OCI-LY3 (cell line): ENCODE results near the gene PLCH2.

ENCODE experiments used
- EZH2phosphoT487 ChIP-seq: fragments of 200-600 bp; shearing (Covaris generic); IDR thresholded peaks from 2 replicates; pipeline ENCODE4 v1.6.1; 2018; ENCODE audit warnings: antibody characterized with exemption, mixed run types, low read depth
- TF ChIP-seq, protein P1 (sequence below): fragments of 200-600, 300-600 bp; sonication (generic); IDR thresholded peaks from 2 replicates; pipeline ENCODE4 v1.5.1; 2014; ENCODE audit warnings: antibody characterized with exemption, low read length, low read depth

DNA sequence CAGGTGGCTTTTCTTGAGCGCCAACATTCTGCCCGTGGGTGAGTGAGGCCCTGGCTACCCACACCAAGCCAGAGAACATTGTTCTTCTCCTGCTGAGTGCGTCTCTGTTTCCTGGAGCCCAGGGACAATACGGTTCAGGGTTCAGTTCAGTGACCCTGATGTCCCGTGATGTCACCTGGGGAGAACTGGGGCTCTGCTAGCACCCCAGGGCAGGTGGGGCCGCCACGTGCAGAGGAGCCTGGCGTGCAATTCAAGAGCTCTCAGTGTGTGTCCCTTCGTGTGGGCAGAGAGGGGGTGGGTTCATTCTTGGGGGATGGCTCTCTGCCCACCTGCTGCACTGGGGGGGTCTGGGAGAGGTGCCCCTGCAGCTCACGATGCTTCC, 45.5 kb upstream of the PLCH2 start:
- TF ChIP-seq, protein P1, sequence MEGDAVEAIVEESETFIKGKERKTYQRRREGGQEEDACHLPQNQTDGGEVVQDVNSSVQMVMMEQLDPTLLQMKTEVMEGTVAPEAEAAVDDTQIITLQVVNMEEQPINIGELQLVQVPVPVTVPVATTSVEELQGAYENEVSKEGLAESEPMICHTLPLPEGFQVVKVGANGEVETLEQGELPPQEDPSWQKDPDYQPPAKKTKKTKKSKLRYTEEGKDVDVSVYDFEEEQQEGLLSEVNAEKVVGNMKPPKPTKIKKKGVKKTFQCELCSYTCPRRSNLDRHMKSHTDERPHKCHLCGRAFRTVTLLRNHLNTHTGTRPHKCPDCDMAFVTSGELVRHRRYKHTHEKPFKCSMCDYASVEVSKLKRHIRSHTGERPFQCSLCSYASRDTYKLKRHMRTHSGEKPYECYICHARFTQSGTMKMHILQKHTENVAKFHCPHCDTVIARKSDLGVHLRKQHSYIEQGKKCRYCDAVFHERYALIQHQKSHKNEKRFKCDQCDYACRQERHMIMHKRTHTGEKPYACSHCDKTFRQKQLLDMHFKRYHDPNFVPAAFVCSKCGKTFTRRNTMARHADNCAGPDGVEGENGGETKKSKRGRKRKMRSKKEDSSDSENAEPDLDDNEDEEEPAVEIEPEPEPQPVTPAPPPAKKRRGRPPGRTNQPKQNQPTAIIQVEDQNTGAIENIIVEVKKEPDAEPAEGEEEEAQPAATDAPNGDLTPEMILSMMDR: no peak
- TF ChIP-seq EZH2phosphoT487: no peak
